Gastrocnemius medialis (tissue), 4 donors: Measurements from ENCODE around the gene KRT78. TPM values are rescaled to one million over a fixed set of nuclear protein-coding genes. Genes with fewer than 3 reads are reported as not detected.

Source experiments
- ATAC-seq, 2 donors: fragments of 150-250 bp; one replicate each; pipeline ENCODE4 v1.9.1; 2016
- DNase-seq, 2 donors: peaks; one replicate each; pipeline ENCODE4 v3.0.0-alpha.2; 2019
- H3K27ac ChIP-seq, 4 donors: fragments of 200-600 bp; sonication (generic); 1 replicate in 1 of 4; 2 replicates in 3 of 4; pipeline ENCODE4 v1.5.1; 2016 to 2018; ENCODE audit warnings: mild to moderate bottlenecking in 2 of 4, moderate library complexity in 1 of 4
- H3K27me3 ChIP-seq, 3 donors: fragments of 200-600 bp; sonication (generic) in 2 of 3; 1 replicate in 1 of 3; 2 replicates in 2 of 3; pipeline versions ENCODE4 v1.5.1 to v1.6.0; 2016 to 2019; ENCODE audit warnings: mild to moderate bottlenecking in 1 of 3, moderate library complexity in 1 of 3
- H3K36me3 ChIP-seq, 2 donors: fragments of 200-600 bp; sonication (generic) in 1 of 2; one replicate each; pipeline ENCODE4 v1.5.1; 2017 to 2018
- H3K4me1 ChIP-seq, 2 donors: fragments of 200-600 bp; sonication (generic) in 1 of 2; one replicate each; pipeline ENCODE4 v1.5.1; 2016 to 2017; ENCODE audit warnings: mild to moderate bottlenecking in 2 of 2
- H3K4me3 ChIP-seq, 4 donors: fragments of 200-600 bp; sonication (generic) in 3 of 4; 1 replicate in 1 of 4; 2 replicates in 3 of 4; pipeline ENCODE4 v1.5.1; 2016 to 2019; ENCODE audit warnings: mild to moderate bottlenecking in 2 of 4
- H3K9me3 ChIP-seq, 3 donors: fragments of 200-600 bp; sonication (generic) in 2 of 3; 1 replicate in 1 of 3; 2 replicates in 2 of 3; pipeline ENCODE4 v1.5.1; 2016 to 2019
- POLR2A ChIP-seq, 2 donors: fragments of 450-650 bp; IDR thresholded peaks; one replicate each; pipeline ENCODE4 v1.6.1; 2017; ENCODE audit warnings: antibody characterized with exemption in 2 of 2, mild to moderate bottlenecking in 2 of 2, moderate library complexity in 2 of 2
- in situ Hi-C, 4 donors: fragments of 200-750 bp; cut with MboI; loops; one replicate each; pipeline versions ENCODE4 v1.15.0 to v1.8.0; 2017; ENCODE audit warnings: low sequenced_read_pairs in 4 of 4
- intact Hi-C: fragments of 100-400 bp; cut with DNase I; formaldehyde crosslinking; loops from one replicate; pipeline ENCODE4 v1.15.1; 2023; ENCODE audit warnings: low total_unique reads
- total RNA-seq, 4 donors: library from RNA; depleted of rRNA; stranded (reverse); fragments of >200 nt; gene quantifications; one replicate each; pipeline versions ENCODE4 v1.1.0 to v1.2.3, GENCODE V29; 2016
- TF ChIP-seq, protein P1 (sequence below), 5 experiments: fragments of 450-650 bp in 3 of 5; fragments of 200-600 bp in 2 of 5; sonication (generic) in 2 of 5; IDR thresholded peaks in 4 of 5; conservative IDR thresholded peaks in 1 of 5; 1 replicate in 4 of 5; 2 replicates in 1 of 5; pipeline ENCODE4 v1.5.1; 2016 to 2019; ENCODE audit warnings: antibody characterized with exemption in 5 of 5, mild to moderate bottlenecking in 3 of 5, moderate library complexity in 3 of 5

KRT78 gene
- total RNA-seq, 4 donors from 2014 or later, result not detected

DNA sequence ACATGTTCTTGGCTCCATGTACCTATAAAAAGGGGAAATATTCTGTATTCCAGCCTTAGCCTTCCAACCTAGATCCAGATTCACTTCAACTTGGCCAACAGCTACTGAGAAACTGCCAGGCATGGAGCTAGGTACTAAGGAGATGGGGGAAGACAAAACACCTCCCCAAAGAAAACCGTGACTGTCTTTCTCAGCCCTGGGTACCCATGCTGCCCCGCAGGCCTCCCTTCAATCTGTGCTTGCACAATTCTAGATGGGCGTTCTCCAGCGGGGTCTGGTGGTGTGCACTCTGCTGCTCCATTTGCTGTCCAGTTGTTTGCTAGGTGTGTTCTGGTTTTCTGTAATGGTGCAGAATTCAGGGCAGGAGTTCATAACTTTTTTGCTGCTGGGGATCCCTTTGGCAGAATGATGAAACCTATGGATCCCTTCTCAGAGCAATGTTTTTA is 34.1 kb downstream of the KRT78 start:
- TF ChIP-seq POLR2A (IDR thresholded peaks at IDR 0.05), result no peak
- TF ChIP-seq, protein P1, sequence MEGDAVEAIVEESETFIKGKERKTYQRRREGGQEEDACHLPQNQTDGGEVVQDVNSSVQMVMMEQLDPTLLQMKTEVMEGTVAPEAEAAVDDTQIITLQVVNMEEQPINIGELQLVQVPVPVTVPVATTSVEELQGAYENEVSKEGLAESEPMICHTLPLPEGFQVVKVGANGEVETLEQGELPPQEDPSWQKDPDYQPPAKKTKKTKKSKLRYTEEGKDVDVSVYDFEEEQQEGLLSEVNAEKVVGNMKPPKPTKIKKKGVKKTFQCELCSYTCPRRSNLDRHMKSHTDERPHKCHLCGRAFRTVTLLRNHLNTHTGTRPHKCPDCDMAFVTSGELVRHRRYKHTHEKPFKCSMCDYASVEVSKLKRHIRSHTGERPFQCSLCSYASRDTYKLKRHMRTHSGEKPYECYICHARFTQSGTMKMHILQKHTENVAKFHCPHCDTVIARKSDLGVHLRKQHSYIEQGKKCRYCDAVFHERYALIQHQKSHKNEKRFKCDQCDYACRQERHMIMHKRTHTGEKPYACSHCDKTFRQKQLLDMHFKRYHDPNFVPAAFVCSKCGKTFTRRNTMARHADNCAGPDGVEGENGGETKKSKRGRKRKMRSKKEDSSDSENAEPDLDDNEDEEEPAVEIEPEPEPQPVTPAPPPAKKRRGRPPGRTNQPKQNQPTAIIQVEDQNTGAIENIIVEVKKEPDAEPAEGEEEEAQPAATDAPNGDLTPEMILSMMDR (IDR thresholded peaks at IDR 0.05 in 4 of 5, conservative IDR thresholded peaks at IDR 0.05 in 1 of 5), result no peak
- no peak overlapping the region for H3K27ac ChIP-seq
- ATAC-seq, result no peak
- H3K36me3 ChIP-seq, result no peaks in the 10 kb centered on the region
- no peak overlapping the region for H3K4me3 ChIP-seq
- H3K9me3 ChIP-seq, result no peaks in the 10 kb centered on the region
- DNase-seq, result no peak
- H3K4me1 ChIP-seq, result no peaks in the 10 kb centered on the region
- intact Hi-C loops (no loop called here), in situ Hi-C loops (no loop called here)
- peaks cover 0 to 18% (median 0%) of the 10 kb centered on the region in 3 donors for H3K27me3 ChIP-seq

DNA sequence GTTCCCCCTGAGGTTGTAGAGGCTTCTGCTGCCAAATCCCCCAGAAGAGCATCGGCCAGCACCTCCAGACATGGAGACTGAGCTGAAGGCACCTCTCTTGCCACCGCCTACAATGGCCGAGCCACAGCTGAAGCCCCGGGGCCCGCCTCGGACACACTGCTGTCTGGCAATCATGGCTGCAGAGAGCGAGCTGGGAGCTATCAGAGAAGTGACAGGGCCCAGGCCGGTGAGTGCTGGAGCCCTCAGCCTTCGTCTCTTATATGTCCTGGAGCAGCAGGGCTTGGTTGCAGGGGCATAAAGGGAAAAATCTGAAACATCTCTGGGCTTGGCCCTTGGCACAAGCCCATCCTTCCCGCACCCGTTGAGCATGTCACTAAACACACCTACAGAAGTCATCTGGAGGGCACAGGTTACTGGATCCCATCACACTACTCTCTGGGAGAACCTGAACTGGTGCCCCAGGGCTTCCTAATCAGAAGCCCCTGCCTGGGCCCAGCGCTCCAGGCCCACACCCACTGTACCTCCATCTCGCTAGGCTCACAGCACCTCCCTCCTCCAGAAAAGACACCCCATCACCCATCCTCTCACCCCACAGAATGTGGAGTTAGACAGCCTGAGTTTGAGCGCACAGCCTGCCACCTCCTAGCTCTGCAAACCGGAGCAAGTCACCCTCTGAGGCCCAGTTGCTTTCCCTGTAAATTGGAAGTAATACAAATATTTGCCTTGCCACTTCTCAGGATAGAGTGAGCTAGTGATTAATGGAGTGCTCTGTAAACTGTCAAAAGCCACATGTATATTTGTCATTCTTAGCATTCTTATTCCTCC is 34.7 kb downstream of the KRT78 start, which contains the start of gene KRT4:
Gene KRT4 (minus strand): TSS at position 232 of the 825 bp plus-strand sequence. CDS start 58 bp downstream, at position 174.
- ATAC-seq, result no peak
- intact Hi-C loops, result no loop called here
- Histone ChIP-seq H3K4me1 (no peaks in the 10 kb centered on the region), H3K4me3 (no peak within 1 kb of the TSS), H3K27ac (no peak within 1 kb of the TSS), H3K27me3 (peaks cover 0 to 14% (median 0%) of the 10 kb centered on the region in 3 donors), H3K9me3 (no peaks in the 10 kb centered on the region), H3K36me3 (no peaks in the 10 kb centered on the region)
- DNase-seq, result no peak
- in situ Hi-C loops, result no loop called here
- TF ChIP-seq POLR2A (IDR thresholded peaks at IDR 0.05), result no peak
- TF ChIP-seq, protein P1 (IDR thresholded peaks at IDR 0.05 in 4 of 5, conservative IDR thresholded peaks at IDR 0.05 in 1 of 5), result no peak

DNA sequence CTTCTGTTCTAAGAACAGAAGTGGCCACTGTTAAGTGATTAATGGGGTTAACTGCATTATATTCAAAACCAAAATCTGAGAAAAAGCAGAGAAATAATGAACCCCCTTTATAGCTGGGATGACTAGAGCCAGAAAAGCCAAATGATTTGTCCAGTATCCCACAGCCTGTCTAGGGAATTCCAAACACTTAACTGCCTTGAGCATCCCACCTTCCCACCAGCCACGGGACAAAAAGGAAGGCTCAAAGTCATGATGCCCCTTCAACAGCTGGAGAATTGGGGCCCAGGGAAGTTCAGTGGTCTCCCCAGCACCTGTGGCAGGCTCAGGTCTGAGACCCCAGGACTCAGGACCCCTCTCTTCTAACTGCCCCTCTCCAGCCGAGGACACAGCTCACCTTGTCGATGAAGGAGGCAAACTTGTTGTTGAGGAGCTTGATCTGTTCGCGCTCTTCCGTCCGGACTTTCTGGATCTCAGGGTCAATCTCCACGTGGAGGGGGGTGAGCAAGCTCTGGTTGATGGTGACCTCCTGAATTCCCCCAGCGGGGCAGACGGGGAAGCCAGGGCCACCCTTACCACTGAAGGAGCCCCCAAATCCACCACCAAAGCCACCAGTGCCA is 35.5 kb downstream of the KRT78 start:
- DNase-seq, result no peak
- intact Hi-C loops, result no loop called here
- in situ Hi-C loops, result no loop called here
- Histone ChIP-seq H3K27me3 (peaks cover 0 to 10% (median 0%) of the 10 kb centered on the region in 3 donors), H3K9me3 (no peaks in the 10 kb centered on the region), H3K36me3 (no peaks in the 10 kb centered on the region), H3K27ac (no peak overlapping the region), H3K4me3 (no peak overlapping the region), H3K4me1 (no peaks in the 10 kb centered on the region)
- no peak for ATAC-seq
- TF ChIP-seq, protein P1 (IDR thresholded peaks at IDR 0.05 in 4 of 5, conservative IDR thresholded peaks at IDR 0.05 in 1 of 5), result no peak
- no peak for TF ChIP-seq POLR2A (IDR thresholded peaks at IDR 0.05)

DNA sequence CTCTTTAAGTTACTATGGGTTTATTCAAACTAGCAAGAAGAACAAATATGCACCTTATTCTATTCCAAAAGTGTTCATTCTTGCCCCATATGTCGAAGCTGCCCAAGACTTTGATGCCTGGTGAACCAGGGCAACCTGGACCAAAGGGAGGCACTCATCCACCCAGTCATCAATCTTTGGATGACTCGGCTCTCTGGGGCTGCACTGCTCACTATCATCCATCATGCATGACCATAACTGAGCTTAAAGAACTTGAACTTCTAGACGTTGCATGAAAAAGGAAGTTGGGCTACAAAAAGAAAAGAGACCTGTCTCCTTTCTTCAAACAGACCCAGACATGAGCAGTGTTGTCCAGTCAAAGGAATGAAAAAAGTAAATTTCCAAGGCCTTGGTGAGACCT is 36.0 kb downstream of the KRT78 start:
- no peaks in the 10 kb centered on the region for H3K4me1 ChIP-seq
- intact Hi-C loops (no loop called here), in situ Hi-C loops (no loop called here)
- H3K27ac ChIP-seq, result no peak overlapping the region
- peaks cover 0 to 6% (median 0%) of the 10 kb centered on the region in 3 donors for H3K27me3 ChIP-seq
- no peak for DNase-seq
- H3K9me3 ChIP-seq, result no peaks in the 10 kb centered on the region
- no peak overlapping the region for H3K4me3 ChIP-seq
- ATAC-seq, result no peak
- no peaks in the 10 kb centered on the region for H3K36me3 ChIP-seq
- TF ChIP-seq, protein P1 (IDR thresholded peaks at IDR 0.05 in 4 of 5, conservative IDR thresholded peaks at IDR 0.05 in 1 of 5), result no peak
- TF ChIP-seq POLR2A (IDR thresholded peaks at IDR 0.05), result no peak
